Kidney (tissue), 14 donors: ENCODE results near the gene PRKAR1B. TPM values are rescaled to one million over a fixed set of nuclear protein-coding genes. Genes with fewer than 3 reads are reported as not detected.

ENCODE experiments used
- DNase-seq, 5 donors: peaks; one replicate each; pipeline ENCODE4 v3.0.0-alpha.2; 2013 to 2020
- FAIRE-seq: peaks from 2 replicates; lab custom pipeline; 2012; peaks lifted over from hg19 to GRCh38; lab: Jason Lieb, UNC
- H3K27ac ChIP-seq, 2 donors: one replicate each; pipeline ENCODE4 v1.7.0; 2013; ENCODE audit warnings: low read depth in 2 of 2, low read length in 2 of 2, inconsistent platforms in 1 of 2
- H3K27me3 ChIP-seq: one replicate; pipeline ENCODE4 v1.7.1; 2013; ENCODE audit warnings: low read length, inconsistent platforms; ENCODE audit not compliant: control insufficient read depth, insufficient read depth
- H3K36me3 ChIP-seq, 3 donors: one replicate each; pipeline versions ENCODE4 v1.7.0 to v1.7.1; 2013; ENCODE audit warnings: low read length in 3 of 3, control low read depth in 1 of 3, inconsistent platforms in 1 of 3; ENCODE audit not compliant: insufficient read depth in 3 of 3, control insufficient read depth in 2 of 3
- H3K4me1 ChIP-seq, 3 donors: one replicate each; pipeline versions ENCODE4 v1.7.0 to v1.7.1; 2013; ENCODE audit warnings: low read length in 3 of 3, inconsistent platforms in 1 of 3, low read depth in 1 of 3; ENCODE audit not compliant: control insufficient read depth in 2 of 3, insufficient read depth in 2 of 3
- H3K4me3 ChIP-seq, 3 donors: one replicate each; pipeline versions ENCODE4 v1.7.0 to v1.8.1; 2013; ENCODE audit warnings: low read length in 3 of 3, control low read depth in 1 of 3, inconsistent platforms in 1 of 3
- H3K9ac ChIP-seq, 3 donors: one replicate each; pipeline versions ENCODE4 v1.7.0 to v1.7.1; 2013; ENCODE audit warnings: low read length in 3 of 3, control low read depth in 1 of 3, inconsistent platforms in 1 of 3
- H3K9me3 ChIP-seq, 3 donors: one replicate each; pipeline versions ENCODE4 v1.7.0 to v1.7.1; 2013; ENCODE audit warnings: low read length in 3 of 3, control low read depth in 1 of 3, inconsistent platforms in 1 of 3; ENCODE audit not compliant: control insufficient read depth in 2 of 3, insufficient read depth in 1 of 3
- CTCF ChIP-seq: IDR thresholded peaks from 3 replicates; pipeline ENCODE4 v1.5.1; 2012; ENCODE audit warnings: mild to moderate bottlenecking, moderate library complexity, borderline replicate concordance; ENCODE audit not compliant: insufficient read depth; ENCODE audit errors: extremely low read depth
- intact Hi-C: fragments of 100-400 bp; cut with DNase I; formaldehyde crosslinking; loops from one replicate; pipeline ENCODE4 v1.11.1; 2022
- polyA plus RNA-seq: library from polyadenylated mRNA; stranded (reverse); fragments of 350-450 nt; fragmentation: Illumina TruSeq; extraction: RNeasy Lipid Tissue Mini Kit (QIAGEN cat#74804); gene quantifications from one replicate; pipeline ENCODE4 v1.2.3, GENCODE V29; 2014; ENCODE audit warnings: low read depth, low replicate concordance; ENCODE audit not compliant: insufficient read depth
- total RNA-seq: library from RNA; stranded (reverse); fragmentation: NEBNext Ultra II Directional; extraction: Animal tissue kit (Norgen Biotek cat#: 25700); gene quantifications from one replicate; pipeline ENCODE4 v1.2.1, GENCODE V29; 2021
- donor health status: control.
- donor health status: control.
- donor health status: control.
- donor health status: control.
- donor health status: control.
- donor health status: DM: yes; HTN: yes; CAD: no.
- donor health status: Normal renal cell carcinoma (clear cell type).

Gene PRKAR1B
- total and polyA plus RNA-seq, 2 donors from 2014 or later, result 15.9 to 21.4 TPM

- peaks cover 7 to 30% (median 28%) of the 10 kb centered on the region in 3 donors for H3K4me1 ChIP-seq
- peak overlapping the region; percentile 25 to 94 for H3K27ac ChIP-seq
These were observed 44.9 kb upstream of the PRKAR1B start for GRCh38 chr7:772005-772294.

GRCh38 chr7:771234-772004, 44.3 kb upstream of the PRKAR1B start:
- Histone ChIP-seq H3K9me3 (no peaks in the 10 kb centered on the region), H3K27me3 (no peaks in the 10 kb centered on the region), H3K9ac (peak overlapping the region in 2 of 3 donors; percentile 22 to 62), H3K4me3 (peak overlapping the region; percentile 14 to 50 (median 17)), H3K4me1 (peaks cover 7 to 30% (median 28%) of the 10 kb centered on the region in 3 donors), H3K36me3 (peaks cover 2 to 12% (median 11%) of the 10 kb centered on the region in 3 donors), H3K27ac (peak overlapping the region; percentile 92 to 94)
- FAIRE-seq, result peak; percentile 13
- TF ChIP-seq CTCF, result no peak
- intact Hi-C loops, result no loop called here
- peak; percentile 83 to 95 (median 88) for DNase-seq

More at GRCh38 chr7:772005-772294, 44.9 kb upstream of the PRKAR1B start:
- Histone ChIP-seq H3K9ac (peak overlapping the region in 1 of 3 donors; percentile 62), H3K36me3 (peaks cover 2 to 10% (median 8%) of the 10 kb centered on the region in 3 donors), H3K27me3 (no peaks in the 10 kb centered on the region), H3K9me3 (no peaks in the 10 kb centered on the region), H3K4me3 (no peak overlapping the region)
- intact Hi-C loops, result no loop called here
- TF ChIP-seq CTCF, result no peak
- DNase-seq (peak in 1 of 5 donors; percentile 71), FAIRE-seq (no peak)

GRCh38 chr7:770741-771166, 43.7 kb upstream of the PRKAR1B start:
- H3K9me3 ChIP-seq, result no peaks in the 10 kb centered on the region
- no peaks in the 10 kb centered on the region for H3K27me3 ChIP-seq
- peak; percentile 73 to 95 (median 83) for DNase-seq
- TF ChIP-seq CTCF, result no peak
- intact Hi-C loops, result no loop called here
- peak overlapping the region; percentile 92 to 94 for H3K27ac ChIP-seq
- H3K9ac ChIP-seq, result peak overlapping the region in 1 of 3 donors; percentile 62
- H3K4me1 ChIP-seq, result peaks cover 7 to 30% (median 28%) of the 10 kb centered on the region in 3 donors
- peak; percentile 53 for FAIRE-seq
- H3K36me3 ChIP-seq, result peaks cover 2 to 12% (median 11%) of the 10 kb centered on the region in 3 donors
- peak overlapping the region in 2 of 3 donors; percentile 6 to 50 for H3K4me3 ChIP-seq
